GM21447 (cell line): ENCODE measurements around the gene KATNIP.

Experiments used
- ATAC-seq: cut with Tn5 transposase; IDR thresholded peaks from one replicate; pipeline ENCODE4 v1.9.1; 2021; ENCODE audit not compliant: unreplicated experiment

KATNIP gene

GRCh38 chr16:27549746-27550581, at the start of gene KATNIP, which contains the start of gene GTF3C1:
Gene KATNIP (plus strand): TSS chr16:27550144. CDS start chr16:27550171, 27 bp downstream.
Gene GTF3C1 (minus strand): TSS chr16:27549913. CDS start chr16:27549890, 23 bp downstream.
- ATAC-seq, result peak; percentile 96

GRCh38 chr16:27500801-27501200, 49.1 kb upstream of the KATNIP start:
- no peak for ATAC-seq

DNA sequence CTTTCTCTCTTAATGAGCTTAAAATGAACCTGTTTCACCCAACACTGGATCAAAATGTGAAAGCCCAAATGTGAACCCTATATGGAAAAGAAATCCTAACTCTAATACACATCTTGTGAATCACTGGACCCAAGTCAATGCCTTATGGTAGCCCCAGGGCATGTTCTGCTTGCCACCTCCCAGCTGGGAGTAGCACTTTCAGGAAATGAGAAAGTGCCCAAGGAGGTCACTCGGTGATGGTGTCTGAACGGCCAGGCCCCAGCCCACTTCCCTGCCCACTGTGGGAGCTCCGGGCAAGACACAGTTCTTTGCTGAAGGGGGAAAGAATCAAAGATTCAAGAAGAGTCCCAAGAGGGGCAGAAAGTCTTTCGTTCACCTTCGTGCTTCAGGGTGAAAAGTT, 46.3 kb upstream of the KATNIP start:
- no peak for ATAC-seq

- ATAC-seq, result no peak
These were observed 44.4 kb upstream of the KATNIP start for GRCh38 chr16:27505297-27506236.

DNA sequence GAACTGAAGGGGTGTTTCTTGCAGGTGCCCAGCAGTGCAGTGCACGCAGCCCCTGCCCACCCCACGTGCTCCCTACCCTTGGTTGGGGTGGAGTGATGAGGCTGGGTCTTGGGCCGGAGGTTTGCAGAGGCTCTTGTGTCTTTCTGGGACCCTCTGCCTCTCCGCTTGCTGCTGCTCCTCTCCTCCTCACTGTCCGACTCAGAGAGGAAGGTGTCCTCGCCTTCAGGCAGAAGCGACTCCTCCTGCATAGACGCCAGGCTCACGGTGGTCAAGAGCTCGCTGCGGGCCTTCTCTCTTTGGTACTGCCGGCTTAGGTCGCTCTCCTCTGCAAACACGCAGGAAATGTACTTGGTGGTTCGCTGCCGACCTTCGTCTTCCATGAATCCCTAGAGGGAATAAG, 43.2 kb upstream of the KATNIP start:
- ATAC-seq, result no peak

GRCh38 chr16:27508476-27508875, 41.5 kb upstream of the KATNIP start:
- ATAC-seq, result no peak

GRCh38 chr16:27511657-27512448, 38.1 kb upstream of the KATNIP start:
- ATAC-seq, result no peak

DNA sequence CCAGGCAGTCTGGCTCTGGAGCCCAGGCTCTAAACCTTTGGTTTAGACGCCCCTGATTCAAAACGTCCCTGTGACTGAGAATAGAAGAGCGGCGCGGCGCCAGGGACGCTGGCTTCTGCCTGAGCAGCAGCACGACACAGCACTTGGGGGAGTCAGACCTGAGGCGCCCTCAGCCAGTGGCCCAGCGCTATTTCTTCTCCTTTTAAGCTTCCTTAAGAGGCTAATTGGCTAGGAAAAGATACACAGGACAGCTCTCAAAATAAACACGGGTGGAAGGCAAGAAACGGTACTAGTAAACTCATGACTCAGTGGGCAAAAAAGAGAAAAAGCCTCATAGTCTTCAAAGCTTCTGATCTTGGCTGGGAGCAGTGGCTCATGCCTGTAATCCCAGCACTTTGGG, 35.1 kb upstream of the KATNIP start:
- ATAC-seq, result no peak

DNA sequence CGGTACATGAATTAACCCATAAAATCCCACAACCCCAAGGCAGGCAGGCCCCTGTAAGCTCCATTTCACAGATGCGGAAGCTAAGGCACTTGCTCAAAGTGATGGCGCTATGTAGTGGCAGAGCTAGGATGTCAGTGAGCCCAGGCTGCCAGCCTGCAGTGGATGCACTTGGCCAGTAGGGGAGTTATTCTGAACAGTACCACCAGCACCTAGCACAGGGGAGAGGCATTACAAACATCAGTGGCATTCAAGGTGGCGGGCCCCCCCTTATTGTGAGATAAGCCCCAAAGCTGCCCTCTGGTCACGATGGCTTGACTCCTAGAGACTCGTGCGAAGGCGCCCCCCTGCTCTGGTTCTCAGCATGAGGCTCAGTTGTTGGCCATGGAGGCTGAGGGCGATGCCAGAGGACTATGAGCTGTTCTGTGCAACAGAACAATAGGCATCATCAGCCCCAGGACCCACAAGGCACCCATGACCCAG, 34.0 kb upstream of the KATNIP start:
- no peak for ATAC-seq

- ATAC-seq, result no peak
These were observed 33.6 kb upstream of the KATNIP start for GRCh38 chr16:27516365-27516764.

- ATAC-seq, result no peak
These were observed 32.3 kb upstream of the KATNIP start for GRCh38 chr16:27517664-27518063.

GRCh38 chr16:27518226-27518625, 31.7 kb upstream of the KATNIP start:
- ATAC-seq, result no peak

DNA sequence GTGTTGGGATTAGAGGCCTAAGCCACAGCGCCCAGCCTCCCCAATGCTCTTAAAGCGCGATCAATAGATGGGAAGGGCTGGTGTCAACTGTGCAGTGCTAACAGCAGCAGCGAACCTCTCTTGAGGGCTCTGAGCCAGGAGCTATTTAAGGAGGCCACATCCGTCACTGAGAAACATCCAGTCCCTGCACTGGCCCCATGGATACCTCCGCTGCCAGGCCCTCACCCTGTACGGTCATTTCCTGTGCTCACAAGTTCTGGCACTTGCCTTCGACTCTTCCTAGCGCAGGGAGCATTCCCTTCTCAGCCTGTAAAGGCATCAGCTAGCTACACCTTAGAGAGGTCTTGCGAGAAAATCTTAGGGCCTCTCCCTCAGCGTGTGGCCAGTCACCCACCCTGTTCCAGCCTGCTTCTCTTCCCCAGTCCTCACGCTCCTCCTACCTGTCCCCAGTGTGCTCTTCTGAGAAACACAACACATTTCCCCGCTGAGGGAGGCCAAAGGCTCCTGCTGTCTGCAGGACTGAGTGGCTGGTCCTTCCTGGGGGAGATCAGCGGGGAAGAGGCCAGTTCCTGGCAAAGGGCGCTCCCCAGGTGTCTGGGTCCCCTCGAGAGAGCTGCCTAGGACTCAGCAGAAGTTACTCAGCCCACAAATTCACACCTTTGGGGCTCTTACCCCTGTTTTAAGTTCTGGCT, 28.8 kb upstream of the KATNIP start:
- no peak for ATAC-seq

- ATAC-seq, result no peak
These were observed 27.7 kb upstream of the KATNIP start for GRCh38 chr16:27522173-27522707.

- no peak for ATAC-seq
These were observed 23.8 kb upstream of the KATNIP start for GRCh38 chr16:27526180-27526579.

GRCh38 chr16:27528294-27528693, 21.6 kb upstream of the KATNIP start:
- no peak for ATAC-seq

- no peak for ATAC-seq
These were observed 20.0 kb upstream of the KATNIP start for GRCh38 chr16:27529962-27530361.

DNA sequence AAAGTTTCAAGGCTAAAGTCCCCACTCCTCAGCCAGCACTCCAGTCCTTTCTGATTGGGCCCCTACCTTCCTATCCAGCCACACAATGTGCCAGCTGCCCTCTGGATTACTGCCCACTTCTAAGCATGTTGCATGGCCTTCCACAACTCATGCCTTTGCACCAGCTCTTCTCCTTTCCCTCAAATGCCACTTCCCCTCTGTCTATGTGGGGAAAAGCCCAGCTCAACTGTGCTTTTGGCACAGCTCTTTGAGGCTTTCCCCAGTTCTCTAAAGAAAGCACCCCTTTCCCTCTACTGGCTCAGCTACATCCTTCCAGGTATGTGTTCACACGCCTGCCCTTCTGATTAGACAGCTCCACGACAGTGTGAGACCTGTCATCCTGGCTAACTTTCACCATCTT, 18.8 kb upstream of the KATNIP start:
- ATAC-seq, result no peak

GRCh38 chr16:27531826-27532800, 17.8 kb upstream of the KATNIP start:
- ATAC-seq, result no peak
